ENCODE measurements around the gene CYB5A.

CYB5A gene

DNA sequence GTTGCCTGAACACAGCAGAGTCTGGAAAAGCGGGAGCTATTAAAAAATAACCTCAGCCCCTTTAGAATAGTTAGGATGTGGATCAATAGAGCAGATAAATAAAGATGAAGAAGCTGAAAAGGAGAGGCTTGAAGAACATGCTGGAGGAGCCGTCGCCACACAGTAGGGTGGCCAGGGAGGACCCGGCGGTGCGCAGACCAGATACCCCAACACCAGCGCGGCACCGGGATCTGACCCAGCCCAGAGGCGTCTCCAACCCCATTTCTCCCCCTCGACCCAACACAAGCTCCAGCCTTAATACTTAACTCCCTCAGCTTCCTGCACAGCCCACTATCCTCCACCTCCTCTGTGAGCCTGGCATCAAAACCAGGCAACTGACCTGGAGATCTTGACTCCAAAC, 16.0 kb downstream of the CYB5A start:
- no peak for DNase-seq

DNA sequence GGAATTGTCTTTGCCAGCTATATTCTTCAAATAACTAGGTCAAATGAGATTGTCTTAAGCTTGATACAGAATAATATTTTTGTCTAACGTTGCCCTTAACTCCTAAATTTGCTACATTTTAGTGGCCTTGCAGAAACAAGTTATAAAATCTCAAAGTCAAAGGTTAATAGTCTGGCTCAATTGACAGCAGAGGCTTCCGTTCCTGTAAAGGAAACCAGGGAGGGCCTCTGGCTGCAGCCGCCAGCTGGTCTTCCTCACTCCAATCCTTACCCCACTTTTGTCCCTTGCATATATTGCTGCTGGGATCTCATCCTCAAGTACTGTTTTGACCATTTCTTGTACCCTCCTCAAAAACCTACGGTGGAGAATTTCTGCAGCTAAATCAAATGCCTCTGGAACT, 17.1 kb downstream of the CYB5A start:
- DNase-seq = no peak

DNA sequence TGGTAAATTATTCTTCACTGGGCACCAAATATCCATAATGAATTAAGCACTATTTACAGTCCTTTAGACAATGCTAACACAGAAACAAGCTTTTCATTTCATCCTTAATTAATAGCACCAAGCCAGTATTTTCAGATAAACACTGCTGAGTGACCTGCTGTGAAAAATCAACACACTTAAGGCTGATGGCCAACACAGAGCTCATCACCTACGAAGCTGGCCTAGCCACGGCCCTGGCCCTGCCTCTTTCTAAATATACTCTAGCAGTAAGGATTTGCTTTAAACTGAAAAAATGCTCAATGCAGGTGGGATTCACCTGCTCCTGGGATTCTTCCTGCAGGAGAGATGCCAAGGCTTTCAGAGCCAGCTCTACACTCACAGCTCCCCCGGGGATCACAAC, 18.4 kb downstream of the CYB5A start:
- DNase-seq = no peak

DNA sequence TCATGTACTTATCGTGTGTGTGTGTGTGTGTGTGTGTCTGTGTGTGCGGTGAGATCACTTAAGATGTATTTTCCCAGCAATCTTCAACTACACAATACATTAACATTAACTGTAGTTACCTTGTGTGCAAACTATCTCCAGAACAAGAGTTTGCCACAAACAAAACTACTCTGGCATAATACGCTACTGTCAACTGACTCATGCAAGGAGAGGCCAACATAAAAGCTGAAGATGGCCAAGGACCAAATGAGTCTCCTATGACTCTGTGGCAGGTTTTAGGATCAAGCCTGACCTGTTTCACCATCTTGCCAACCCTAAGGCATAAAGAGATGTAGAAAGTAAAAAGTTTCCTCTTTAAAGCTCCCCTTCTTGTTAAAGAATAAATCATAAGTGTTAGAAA, 20.1 kb downstream of the CYB5A start:
- DNase-seq = no peak

DNA sequence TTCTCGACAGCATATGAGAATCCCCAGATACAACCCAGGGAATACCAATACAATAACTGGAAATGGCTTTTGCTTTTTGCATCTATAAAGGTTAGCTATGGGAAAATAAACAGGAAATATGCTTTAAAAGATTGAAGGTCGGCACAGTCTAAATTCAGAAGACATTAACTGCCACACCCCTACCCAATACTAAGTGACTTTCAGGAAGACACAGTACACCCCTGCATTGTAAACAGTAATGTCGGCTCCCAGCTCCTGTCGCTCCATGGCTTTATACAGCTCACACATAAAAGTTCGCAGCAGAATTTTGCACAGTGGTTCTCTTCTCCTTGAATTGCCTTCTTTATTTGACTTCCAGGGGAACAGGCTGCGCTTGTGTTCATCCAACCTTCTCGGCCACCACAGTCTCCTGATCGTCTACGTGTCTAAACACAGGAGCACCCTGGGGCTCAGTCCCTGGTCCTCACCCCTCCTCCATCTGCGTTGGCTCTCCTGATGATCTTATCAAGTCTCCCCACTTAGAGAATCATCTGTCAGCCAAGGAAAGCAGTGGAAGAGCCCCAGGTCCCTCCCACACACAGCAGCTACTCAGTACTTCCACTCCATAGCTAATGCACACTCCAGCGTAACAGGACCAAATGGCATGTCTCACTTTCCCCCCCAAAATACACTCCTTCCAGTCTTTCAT, 22.7 kb downstream of the CYB5A start:
- DNase-seq = no peak

DNA sequence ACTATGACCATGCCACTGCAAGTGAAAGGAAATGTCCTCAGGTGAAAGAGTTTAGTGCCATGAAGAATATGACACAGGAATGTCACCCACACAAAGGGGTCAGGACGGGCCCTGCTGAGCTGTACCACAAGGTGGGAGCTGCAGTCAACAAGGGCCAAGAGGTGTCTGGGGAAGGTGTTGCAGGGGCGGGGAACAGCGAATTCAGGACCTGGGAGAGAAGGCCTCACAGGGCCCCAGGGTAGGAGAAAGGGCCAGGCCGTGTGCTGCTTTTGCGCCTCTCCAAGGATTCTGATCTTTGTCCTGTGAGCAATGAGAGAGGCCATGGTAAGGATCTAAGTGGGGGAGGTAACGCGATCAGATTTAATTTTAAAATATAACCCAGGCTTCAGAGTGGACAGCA, 23.6 kb downstream of the CYB5A start:
- DNase-seq = no peak

DNA sequence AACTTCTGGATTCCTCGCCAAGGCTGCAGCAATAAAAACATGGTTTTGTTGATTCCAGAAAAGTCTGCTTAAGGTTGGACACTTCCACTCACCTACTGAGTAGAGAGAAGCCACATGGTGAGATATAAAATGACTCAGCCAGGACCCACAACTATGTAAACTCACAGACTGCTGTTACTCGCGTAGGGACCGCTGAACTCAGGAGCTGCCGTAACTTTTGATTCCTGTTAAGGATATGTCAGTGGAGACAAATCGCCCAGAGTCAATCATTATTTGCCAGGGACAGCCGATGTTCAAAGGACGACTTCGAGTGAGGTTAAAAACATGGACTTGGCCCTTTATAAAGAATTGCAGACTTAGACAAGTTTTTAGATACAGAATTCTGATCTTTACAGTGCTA, 25.6 kb downstream of the CYB5A start:
- no peak for DNase-seq

DNA sequence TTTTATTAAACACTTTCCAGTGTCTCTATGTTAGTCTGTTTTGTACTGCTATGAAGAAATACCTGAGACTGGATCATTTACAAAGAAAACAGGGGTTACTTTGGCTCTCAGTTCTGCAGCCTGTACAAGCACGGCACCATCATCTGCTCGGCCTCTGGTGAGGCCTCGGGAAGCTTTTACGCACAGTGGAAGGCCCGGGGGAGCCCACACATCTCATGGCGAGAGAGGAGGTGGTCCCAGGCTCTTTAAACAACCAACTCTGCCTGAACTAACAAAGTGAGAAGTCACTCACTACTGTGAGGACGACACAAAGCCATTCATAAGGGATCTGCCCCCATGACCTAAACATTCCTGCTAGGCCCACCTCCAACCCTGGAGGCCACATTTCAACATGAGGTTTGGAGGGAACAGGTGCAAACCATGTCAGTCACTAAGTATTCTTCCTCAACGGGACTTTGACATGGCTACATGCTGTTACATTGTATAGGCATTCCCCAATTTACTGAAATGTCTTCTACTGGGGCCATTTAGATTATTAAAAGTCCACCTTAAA, 26.1 kb downstream of the CYB5A start:
- no peak for DNase-seq

DNA sequence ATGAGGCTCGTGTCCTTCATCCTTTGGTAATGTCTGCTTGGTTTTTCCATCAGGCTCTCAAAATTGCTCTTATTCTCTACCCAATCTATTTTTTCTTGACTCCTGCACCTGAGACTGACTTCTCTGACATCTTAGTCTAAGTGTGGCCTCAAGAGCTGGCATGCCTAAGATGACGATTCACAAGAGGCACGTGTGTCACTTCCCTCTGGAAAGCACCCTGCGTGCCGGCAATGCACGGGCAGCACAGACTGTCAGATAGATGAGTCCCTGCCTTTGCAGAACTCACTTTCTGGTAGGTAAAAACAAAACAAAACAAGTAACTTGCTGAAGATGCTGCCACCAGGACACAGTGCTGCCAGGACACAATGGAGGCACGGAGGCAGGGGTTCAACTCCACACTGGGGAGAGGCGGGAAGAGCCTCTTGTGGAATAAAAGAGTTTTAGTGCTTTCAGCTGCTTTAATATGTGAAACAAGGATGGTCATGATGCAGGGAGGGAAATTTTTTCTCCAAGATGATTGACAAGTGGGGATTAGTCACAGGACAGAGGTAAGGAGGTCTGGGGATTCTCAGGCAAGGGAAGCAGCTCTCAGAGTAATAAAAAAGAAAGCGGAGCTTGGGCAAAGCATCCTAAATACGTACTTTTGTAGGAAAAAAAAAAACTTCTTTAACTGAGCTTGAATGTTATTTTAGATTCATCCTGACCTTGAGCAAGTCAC, 27.3 kb downstream of the CYB5A start:
- DNase-seq = no peak

DNA sequence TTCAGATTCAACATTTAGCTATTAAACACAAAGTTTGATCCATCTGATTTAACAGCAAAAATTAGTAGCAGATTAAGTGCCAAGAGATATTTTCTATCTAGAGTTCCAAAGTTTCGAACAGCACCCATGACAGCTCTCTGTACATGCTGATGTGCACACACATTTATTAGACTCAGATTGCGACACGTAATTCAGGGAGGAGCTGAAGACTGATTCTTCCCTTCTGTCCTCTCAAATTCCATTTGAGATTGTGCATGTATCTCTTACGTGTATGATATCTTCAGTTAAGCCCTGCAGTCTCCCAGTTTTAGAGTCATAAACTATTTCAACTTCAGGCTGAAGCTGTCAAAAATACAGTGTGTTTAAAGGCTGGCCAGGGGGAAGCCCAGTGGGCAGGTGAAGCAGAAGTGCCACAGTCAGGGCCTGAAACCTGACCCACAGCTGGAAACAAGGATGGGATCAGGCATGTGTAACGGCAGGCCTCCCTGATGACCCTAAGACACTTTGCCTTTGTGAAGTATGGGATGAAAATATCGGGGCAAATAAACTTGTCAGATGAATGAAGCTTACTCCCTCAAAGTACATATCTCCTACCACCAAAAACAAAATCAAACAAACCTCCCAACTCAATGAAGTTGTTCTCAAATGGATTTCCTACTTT, 30.6 kb downstream of the CYB5A start:
- DNase-seq = no peak

DNA sequence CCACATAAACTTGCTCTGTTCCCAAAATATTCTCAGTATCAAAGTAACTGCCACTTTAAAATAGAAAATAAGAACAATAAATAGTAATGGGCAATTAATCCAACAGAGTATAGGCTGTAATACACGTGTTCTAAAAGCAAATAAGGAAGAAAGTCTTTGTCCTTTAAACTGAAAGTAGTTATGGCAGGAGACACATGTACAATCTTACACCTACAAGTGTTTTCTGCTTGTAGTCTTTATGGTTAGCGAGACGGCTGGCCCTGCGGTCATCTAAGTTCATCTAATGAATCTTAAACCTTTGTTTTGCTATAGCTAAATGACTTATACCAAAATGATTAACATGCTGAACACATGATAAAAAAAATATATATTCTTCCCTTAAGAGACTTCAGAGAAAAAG, 32.4 kb downstream of the CYB5A start:
- DNase-seq = no peak

DNA sequence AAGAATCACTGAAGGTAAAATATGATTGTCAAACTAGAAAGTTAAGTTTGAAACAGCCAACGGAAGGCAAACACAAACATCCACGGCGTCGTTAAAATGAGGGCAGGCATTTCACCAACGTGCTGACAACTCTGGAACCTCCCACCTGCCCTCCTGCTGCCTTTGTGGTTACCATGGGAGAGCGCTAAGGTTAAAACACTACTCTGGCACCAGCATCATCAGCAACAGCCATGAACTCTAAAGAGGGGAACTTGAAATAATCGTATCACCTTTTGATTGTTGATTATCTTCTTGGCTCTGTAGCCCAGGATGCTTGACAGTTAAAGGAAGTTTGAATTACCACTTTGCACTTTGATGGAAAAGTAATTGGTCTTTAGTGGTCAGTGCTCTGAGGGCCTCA, 34.7 kb downstream of the CYB5A start:
- DNase-seq = no peak

DNA sequence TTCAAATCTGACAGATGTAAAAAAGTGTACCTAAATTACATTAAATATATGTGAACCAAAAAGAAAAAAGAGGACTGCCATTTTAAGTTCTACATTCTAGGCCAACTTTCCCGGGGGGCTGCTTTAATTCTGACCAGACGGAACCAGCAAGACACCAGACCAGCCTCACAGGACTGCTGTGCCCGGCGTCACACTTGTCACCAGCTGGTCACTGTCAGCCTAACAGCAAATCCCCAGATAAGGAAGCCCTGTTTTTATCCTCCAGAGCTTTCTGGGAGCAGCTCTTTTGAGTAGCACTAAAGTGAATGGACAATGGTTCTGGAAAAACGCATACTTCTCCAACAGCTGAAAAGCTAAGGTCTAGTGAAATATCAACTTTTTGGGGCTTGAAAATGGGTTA, 35.6 kb downstream of the CYB5A start:
- no peak for DNase-seq

DNA sequence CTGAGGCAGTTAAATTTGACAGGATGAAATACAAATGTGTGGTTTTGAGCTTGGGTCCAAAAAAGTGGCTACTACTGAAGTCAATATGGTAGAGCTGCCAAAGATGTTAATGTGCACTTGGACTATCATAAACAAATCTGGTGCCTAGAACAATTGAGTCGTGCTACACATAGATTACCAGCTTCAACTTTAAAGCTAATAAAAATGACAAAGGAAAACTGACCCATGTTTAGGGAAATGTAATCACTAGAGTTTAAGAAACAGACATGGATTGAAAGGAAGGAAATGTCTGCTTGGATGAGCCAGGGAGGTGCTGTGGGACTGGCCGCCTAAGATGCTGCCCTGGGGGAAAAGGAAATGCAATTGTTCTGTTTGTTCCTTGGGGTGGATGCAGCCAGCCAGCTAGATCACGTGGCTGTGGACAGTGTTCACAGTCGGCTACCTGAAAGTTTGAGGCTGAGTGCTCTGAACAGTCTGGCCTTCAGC, 36.6 kb downstream of the CYB5A start:
- DNase-seq = no peak

DNA sequence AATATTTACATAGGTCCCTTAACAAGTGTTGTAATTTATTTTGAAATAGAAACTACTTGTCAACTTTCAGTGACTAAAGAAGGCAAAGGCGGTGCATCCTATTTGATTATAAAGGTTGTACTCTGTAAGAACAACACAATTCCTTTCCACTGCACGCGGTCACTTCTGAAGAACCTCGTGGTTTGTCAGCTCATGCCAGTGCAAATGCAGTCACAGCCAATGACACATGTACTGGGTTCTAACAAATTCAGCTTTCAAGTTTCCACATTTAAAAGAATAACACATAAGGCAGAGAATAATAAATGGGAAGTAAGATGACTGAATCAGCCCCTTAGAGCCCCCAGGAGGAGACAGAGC, 39.7 kb downstream of the CYB5A start:
- DNase-seq = no peak

DNA sequence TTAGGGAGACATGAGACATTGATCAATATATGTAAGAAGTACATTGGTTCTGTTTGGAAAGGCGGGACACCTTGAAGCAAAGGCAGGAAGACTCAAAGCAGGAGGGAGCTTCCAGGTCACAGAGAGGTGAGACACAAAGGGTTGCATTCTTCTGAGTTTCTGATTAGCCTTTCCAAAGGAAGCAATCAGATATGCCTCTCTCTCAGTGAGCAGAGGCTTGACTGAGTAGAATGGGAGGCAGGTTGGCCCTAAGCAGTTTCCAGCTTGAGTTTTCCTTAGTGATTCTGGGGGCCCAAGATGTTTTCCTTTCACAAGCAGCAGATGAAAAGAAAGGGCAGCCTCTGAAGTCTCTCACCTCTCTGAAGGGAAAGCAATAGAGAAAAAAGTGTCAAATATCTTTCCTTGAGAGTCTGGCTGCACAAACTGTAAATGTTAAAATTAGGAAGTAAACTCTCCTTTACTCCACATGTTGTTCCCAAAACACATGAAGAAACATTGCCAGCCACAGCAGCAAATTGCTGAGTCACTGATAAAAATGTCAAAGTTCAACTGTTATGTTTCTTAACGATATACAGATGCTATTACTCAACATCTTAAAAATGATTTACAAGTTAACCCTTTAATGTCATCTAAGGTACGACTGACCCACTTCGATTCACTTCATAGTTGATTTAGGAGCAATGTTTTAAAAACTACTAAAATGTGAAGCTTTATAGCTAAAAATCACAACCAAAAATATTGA, 40.3 kb downstream of the CYB5A start:
- DNase-seq = no peak

DNA sequence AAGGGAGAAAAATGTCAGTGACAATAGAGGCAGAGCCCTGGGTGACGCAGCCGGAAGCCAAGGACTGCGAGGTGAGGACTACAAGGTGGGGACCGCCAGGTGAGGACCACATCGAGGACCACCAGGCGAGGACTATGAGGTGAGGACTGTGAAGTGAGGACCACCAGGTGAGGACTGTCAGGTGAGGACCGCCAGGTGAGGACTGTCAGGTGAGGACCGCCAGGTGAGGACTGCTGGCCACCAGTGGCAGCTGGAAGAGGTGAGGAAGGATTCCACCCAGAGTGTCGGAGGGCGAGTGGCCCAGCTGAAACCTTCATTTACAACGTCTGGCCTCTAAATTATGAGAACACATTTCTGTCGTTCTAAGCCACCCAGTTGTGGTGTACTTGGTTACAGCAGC, 41.6 kb downstream of the CYB5A start:
- no peak for DNase-seq

DNA sequence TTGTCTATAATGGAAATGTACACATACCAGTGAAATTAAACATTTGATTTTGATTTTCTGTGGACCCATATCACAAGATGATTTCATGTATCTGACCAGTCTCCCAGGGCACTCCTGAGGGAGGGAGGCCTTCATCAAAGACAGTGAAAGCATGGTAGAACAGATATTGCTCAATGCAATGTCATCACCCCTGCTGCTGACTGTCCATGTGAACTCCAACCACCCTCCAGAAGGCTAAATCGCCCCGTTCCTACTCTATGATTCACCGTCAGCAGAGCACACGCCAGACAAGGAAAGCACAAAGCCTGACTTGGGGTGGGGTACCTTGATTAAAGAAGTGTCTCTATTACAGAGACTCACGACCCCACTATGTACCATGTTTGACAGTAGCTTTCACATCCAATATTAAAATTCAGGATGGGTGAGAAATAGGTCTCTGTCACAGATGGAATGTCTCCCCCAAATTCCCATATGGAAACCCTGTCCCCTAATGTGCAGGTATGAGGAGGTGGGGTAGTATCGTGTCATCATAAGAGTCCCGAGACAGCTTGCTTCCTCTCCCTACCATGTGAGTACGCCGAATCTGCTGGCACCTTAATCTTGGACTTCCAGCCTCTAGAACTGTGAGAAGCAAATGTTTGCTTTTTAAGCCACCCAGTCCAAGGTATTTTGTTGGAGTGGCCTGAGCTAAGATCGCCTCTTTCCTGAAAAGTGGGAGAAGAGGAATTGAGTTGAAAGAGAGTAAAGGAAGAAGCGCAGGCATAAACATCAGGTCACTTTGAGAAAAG, 42.4 kb downstream of the CYB5A start:
- DNase-seq = no peak

DNA sequence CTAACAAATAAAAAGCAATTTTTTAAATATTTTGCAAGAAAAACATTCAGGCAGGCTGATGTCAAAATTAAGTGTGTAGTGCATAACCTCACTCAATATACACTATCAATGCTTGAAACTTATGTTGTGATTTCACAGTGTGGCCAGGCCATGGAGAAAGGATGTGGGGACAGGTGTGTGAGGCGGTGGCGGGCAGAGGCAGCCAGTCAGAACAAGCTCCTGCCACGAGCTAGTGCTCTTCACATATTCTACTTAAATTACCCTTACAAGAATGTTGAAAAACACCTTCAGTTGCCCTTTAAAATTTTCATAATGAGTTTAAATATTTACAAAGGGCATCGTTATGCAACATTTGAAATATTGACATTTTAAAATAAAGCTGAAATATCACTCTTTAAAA, 43.2 kb downstream of the CYB5A start:
- DNase-seq = no peak

DNA sequence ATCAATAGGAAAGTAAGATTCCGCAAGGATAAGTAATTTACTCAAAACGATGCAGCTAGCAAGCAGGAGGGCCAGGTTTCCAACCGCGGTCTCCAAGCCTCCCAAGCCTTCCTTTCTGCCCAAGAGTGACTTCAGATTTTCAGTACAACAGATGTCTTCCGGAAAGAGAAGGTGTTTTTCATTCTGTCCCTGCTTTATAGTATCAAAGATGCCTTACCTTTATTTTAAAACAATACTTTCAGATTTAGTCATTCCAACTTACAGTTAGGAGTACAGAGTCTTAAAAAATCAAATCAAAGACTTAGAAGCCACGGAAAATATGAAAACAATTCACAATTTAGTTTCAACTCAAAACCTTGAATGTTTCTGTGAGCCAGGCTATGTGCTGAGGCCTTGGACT, 43.6 kb downstream of the CYB5A start:
- DNase-seq = no peak

DNA sequence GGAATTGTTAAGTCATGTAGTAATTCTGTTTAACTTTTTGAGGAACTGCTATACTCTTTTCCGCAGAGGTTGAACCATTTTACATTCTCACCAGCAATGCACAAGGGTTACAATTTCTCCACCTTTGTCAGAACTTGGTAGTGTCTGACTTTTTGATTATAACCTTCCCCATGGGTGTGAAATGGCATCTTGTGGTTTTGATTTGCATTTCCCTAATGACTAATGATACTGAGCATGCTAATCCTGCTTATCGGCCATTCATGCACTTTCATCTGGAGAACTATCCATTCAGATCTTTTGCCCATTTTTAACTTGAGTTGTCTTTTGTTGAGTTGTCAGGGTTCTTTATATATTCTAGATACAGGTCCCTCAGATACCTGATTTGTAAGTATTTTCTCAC, 47.2 kb downstream of the CYB5A start:
- no peak for DNase-seq

DNA sequence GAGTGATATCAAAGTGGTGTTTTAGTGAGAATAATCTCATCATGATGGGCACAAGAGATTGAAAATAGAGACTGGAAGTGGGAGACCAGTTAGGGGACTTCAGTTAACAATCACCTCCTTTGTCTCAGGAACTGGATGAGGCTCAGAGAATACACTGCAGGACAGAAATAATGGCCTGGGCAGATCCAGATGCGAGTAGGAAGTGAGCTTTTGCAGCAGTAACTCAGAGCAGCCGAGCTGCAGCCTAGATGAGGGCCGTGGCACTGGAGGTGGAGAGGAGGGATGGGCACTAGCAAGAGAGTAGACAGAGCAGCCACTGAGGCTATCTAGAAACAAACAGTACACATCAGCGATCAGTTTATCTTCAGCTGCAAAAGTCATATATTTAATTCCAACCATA, 48.6 kb downstream of the CYB5A start:
- no peak for DNase-seq

All from NCI-H1105 (cell line).